Esophagus squamous epithelium (tissue), 5 donors: ENCODE measurements around the gene MFNG. TPM values are rescaled to one million over a fixed set of nuclear protein-coding genes. Genes with fewer than 3 reads are reported as not detected.

Experiments
- DNase-seq: peaks from one replicate; lab custom pipeline; 2025; lab: John Stamatoyannopoulos, UW
- H3K27ac ChIP-seq, 4 donors: fragments of 200-600 bp; sonication (generic); one replicate each; pipeline ENCODE4 v1.5.1; 2016 to 2019; ENCODE audit warnings: mild to moderate bottlenecking in 1 of 4
- H3K27me3 ChIP-seq, 4 donors: fragments of 200-600 bp; sonication (generic); 1 replicate in 3 of 4; 2 replicates in 1 of 4; pipeline versions ENCODE4 v1.5.1 to v1.6.0; 2017 to 2021; ENCODE audit warnings: antibody characterized with exemption in 1 of 4
- H3K36me3 ChIP-seq, 3 donors: fragments of 200-600 bp; sonication (generic); one replicate each; pipeline ENCODE4 v1.5.1; 2016 to 2019
- H3K4me1 ChIP-seq, 3 donors: fragments of 200-600 bp; sonication (generic); one replicate each; pipeline ENCODE4 v1.5.1; 2017 to 2019
- H3K4me3 ChIP-seq, 4 donors: fragments of 200-600 bp; sonication (generic); 1 replicate in 3 of 4; 2 replicates in 1 of 4; pipeline ENCODE4 v1.5.1; 2016 to 2019; ENCODE audit warnings: mild to moderate bottlenecking in 2 of 4, moderate library complexity in 1 of 4
- H3K9me3 ChIP-seq, 3 donors: fragments of 200-600 bp; sonication (generic); one replicate each; pipeline ENCODE4 v1.5.1; 2016 to 2019
- CTCF ChIP-seq, 6 experiments: fragments of 450-650 bp in 4 of 6; fragments of 200-600 bp in 2 of 6; sonication (generic) in 2 of 6; IDR thresholded peaks; one replicate each; pipeline ENCODE4 v1.5.1; 2016 to 2019; ENCODE audit warnings: antibody characterized with exemption in 6 of 6, mild to moderate bottlenecking in 4 of 6, moderate library complexity in 4 of 6
- POLR2A ChIP-seq, 4 donors: fragments of 450-650 bp; IDR thresholded peaks; one replicate each; pipeline ENCODE4 v1.6.1; 2017; ENCODE audit warnings: antibody characterized with exemption in 4 of 4, mild to moderate bottlenecking in 4 of 4, moderate library complexity in 3 of 4
- WGBS, 2 donors: methylation state at CpG; one replicate each; pipeline ENCODE4 v1.1.5; 2018; 5-methylcytosine and 5-hydroxymethylcytosine counted together
- intact Hi-C: fragments of 100-400 bp; cut with DNase I; formaldehyde crosslinking; loops from one replicate; pipeline ENCODE4 v1.15.0; 2022
- total RNA-seq, 4 donors: library from RNA; depleted of rRNA; stranded (reverse); fragments of >200 nt; gene quantifications; one replicate each; pipeline ENCODE4 v1.1.0, GENCODE V29; 2016
- donor health status: DM: yes; HTN: yes; CAD: no.

MFNG gene
- total RNA-seq, 4 donors from 2014 or later = 3.8 to 10.3 (median 7.9) TPM

GRCh38 chr22:37453696-37454095, 32.5 kb downstream of the MFNG start:
- Histone ChIP-seq H3K4me3 (no peak overlapping the region), H3K27me3 (peaks cover 0 to 80% (median 0%) of the 10 kb centered on the region in 4 donors), H3K27ac (no peak overlapping the region), H3K36me3 (no peaks in the 10 kb centered on the region), H3K4me1 (peaks cover 0 to 3% (median 0%) of the 10 kb centered on the region in 3 donors), H3K9me3 (peaks cover 0 to 3% (median 0%) of the 10 kb centered on the region in 3 donors)
- no peak for TF ChIP-seq POLR2A (IDR thresholded peaks at IDR 0.05)
- intact Hi-C loops = loop anchor here (5.0 kb wide), 1 partner anchor 136 kb away; no protein-coding TSS in a partner anchor
- WGBS, 2 donors = 80 to 90% methylated on average over 1 to 4 of the region's 7 CpGs
- DNase-seq = no peak

GRCh38 chr22:37451218-37451617, 35.0 kb downstream of the MFNG start:
- H3K4me3 ChIP-seq = no peak overlapping the region
- H3K27ac ChIP-seq = no peak overlapping the region
- no peaks in the 10 kb centered on the region for H3K36me3 ChIP-seq
- peaks cover 0 to 3% (median 0%) of the 10 kb centered on the region in 3 donors for H3K9me3 ChIP-seq
- peaks cover 0 to 82% (median 0%) of the 10 kb centered on the region in 4 donors for H3K27me3 ChIP-seq
- intact Hi-C loops = loop anchor here (5.0 kb wide), 1 partner anchor 134 kb away; no protein-coding TSS in a partner anchor
- 35 to 61% methylated on average over 1 of the region's 1 CpG for WGBS, 2 donors
- no peak for TF ChIP-seq CTCF (IDR thresholded peaks at IDR 0.05)
- TF ChIP-seq POLR2A (IDR thresholded peaks at IDR 0.05) = no peak
- peaks cover 0 to 6% (median 0%) of the 10 kb centered on the region in 3 donors for H3K4me1 ChIP-seq
- DNase-seq = no peak

- intact Hi-C loops = loop anchor here (5.0 kb wide), 1 partner anchor 132 kb away; no protein-coding TSS in a partner anchor
- no peak overlapping the region for H3K27ac ChIP-seq
- no peak for DNase-seq
- H3K4me1 ChIP-seq = peaks cover 0 to 6% (median 0%) of the 10 kb centered on the region in 3 donors
- no peaks in the 10 kb centered on the region for H3K36me3 ChIP-seq
- whole genome bisulfite sequencing, 2 donors = 32 to 52% methylated on average over 7 to 9 of the region's 15 CpGs
- H3K4me3 ChIP-seq = no peak overlapping the region
- H3K27me3 ChIP-seq = peaks cover 0 to 79% (median 0%) of the 10 kb centered on the region in 4 donors
- TF ChIP-seq CTCF (IDR thresholded peaks at IDR 0.05) = no peak
- TF ChIP-seq POLR2A (IDR thresholded peaks at IDR 0.05) = no peak
- peaks cover 0 to 3% (median 0%) of the 10 kb centered on the region in 3 donors for H3K9me3 ChIP-seq
Measured at GRCh38 chr22:37449331-37450001, 36.7 kb downstream of the MFNG start.

GRCh38 chr22:37448516-37449127, 37.6 kb downstream of the MFNG start:
- intact Hi-C loops = no loop called here
- no peak for DNase-seq
- WGBS, 2 donors = 18 to 58% methylated on average over 7 to 10 of the region's 18 CpGs
- Histone ChIP-seq H3K4me3 (no peak overlapping the region), H3K27me3 (peaks cover 0 to 72% (median 0%) of the 10 kb centered on the region in 4 donors), H3K4me1 (peaks cover 0 to 6% (median 0%) of the 10 kb centered on the region in 3 donors), H3K27ac (no peak overlapping the region), H3K9me3 (peaks cover 0 to 3% (median 0%) of the 10 kb centered on the region in 3 donors), H3K36me3 (no peaks in the 10 kb centered on the region)
- TF ChIP-seq CTCF (IDR thresholded peaks at IDR 0.05) = no peak
- no peak for TF ChIP-seq POLR2A (IDR thresholded peaks at IDR 0.05)

GRCh38 chr22:37445501-37445900, 40.7 kb downstream of the MFNG start:
- Histone ChIP-seq H3K9me3 (peaks cover 0 to 8% (median 7%) of the 10 kb centered on the region in 3 donors), H3K27ac (no peak overlapping the region), H3K4me3 (no peak overlapping the region), H3K4me1 (peaks cover 0 to 6% (median 0%) of the 10 kb centered on the region in 3 donors), H3K36me3 (no peaks in the 10 kb centered on the region), H3K27me3 (peaks cover 0 to 85% (median 0%) of the 10 kb centered on the region in 4 donors)
- intact Hi-C loops = no loop called here
- WGBS, 2 donors = 66 to 77% methylated on average over 9 of the region's 9 CpGs
- TF ChIP-seq CTCF (IDR thresholded peaks at IDR 0.05) = no peak
- no peak for TF ChIP-seq POLR2A (IDR thresholded peaks at IDR 0.05)
- DNase-seq = no peak
